Cardiac muscle cell (in vitro differentiated cells and primary cell): ENCODE results near the gene TBC1D2. TPM values are rescaled to one million over a fixed set of nuclear protein-coding genes. Genes with fewer than 3 reads are reported as not detected.

ENCODE experiments used
- DNase-seq, 2 donors: peaks; one replicate each; pipeline versions ENCODE4 v3.0.0 to v3.0.0-alpha.2; 2010 to 2017; ENCODE audit warnings: low read depth in 1 of 2, low spot score in 1 of 2
- H3K27ac ChIP-seq: fragments of 200-600 bp; sonication (generic); 2 replicates; pipeline ENCODE4 v1.5.1; 2016
- H3K27me3 ChIP-seq: fragments of 200-600 bp; sonication (generic); 2 replicates; pipeline ENCODE4 v1.6.0; 2016; ENCODE audit warnings: control low read depth
- H3K36me3 ChIP-seq: fragments of 200-600 bp; sonication (generic); 2 replicates; pipeline ENCODE4 v1.5.1; 2016; ENCODE audit warnings: control low read depth
- H3K4me1 ChIP-seq: fragments of 200-600 bp; sonication (generic); 2 replicates; pipeline ENCODE4 v1.8.1; 2017; ENCODE audit warnings: low read depth, mild to moderate bottlenecking, mixed run types
- H3K4me3 ChIP-seq: fragments of 200-600 bp; sonication (generic); 2 replicates; pipeline ENCODE4 v1.5.1; 2016; ENCODE audit warnings: mild to moderate bottlenecking
- H3K9me3 ChIP-seq: fragments of 200-600 bp; sonication (generic); 2 replicates; pipeline ENCODE4 v1.5.1; 2017; ENCODE audit warnings: low read depth, mild to moderate bottlenecking, control low read depth
- CTCF ChIP-seq: IDR thresholded peaks from 2 replicates; pipeline ENCODE4 v1.5.1; 2012; ENCODE audit warnings: low read depth, mild to moderate bottlenecking, low read length
- polyA plus RNA-seq: library from polyadenylated mRNA; unstranded; fragments of >200 nt; fragmentation: Nextera tagmentation; extraction: Ambion mirVana; gene quantifications from 2 replicates; pipeline ENCODE4 v1.2.1, GENCODE V29; 2016
- total RNA-seq: library from RNA; depleted of rRNA; stranded (reverse); fragments of >200 nt; gene quantifications from 2 replicates; pipeline ENCODE4 v1.2.3, GENCODE V29; 2016

The TBC1D2 gene
- 2.7 and 5.5 TPM in 2 replicates for total RNA-seq
- polyA plus RNA-seq, result 3.0 and 5.1 TPM in 2 replicates

- Histone ChIP-seq H3K4me1 (no peaks in the 10 kb centered on the region), H3K9me3 (no peaks in the 10 kb centered on the region), H3K27me3 (no peaks in the 10 kb centered on the region), H3K4me3 (peak within 1 kb of the TSS; percentile 80), H3K27ac (peak within 1 kb of the TSS; percentile 88), H3K36me3 (no peaks in the 10 kb centered on the region)
- DNase-seq, result peak; percentile 93 to 96
- peak; percentile 28 for TF ChIP-seq CTCF
Measured at GRCh38 chr9:98255578-98256296, at the start of gene TBC1D2. TBC1D2 (minus strand) TSS chr9:98255649; CDS start chr9:98255541, 108 bp downstream.

GRCh38 chr9:98304381-98304780, 48.9 kb upstream of the TBC1D2 start:
- no peak for TF ChIP-seq CTCF
- Histone ChIP-seq H3K27ac (no peak overlapping the region), H3K4me1 (peaks cover 3% of the 10 kb centered on the region), H3K4me3 (no peak overlapping the region), H3K27me3 (no peaks in the 10 kb centered on the region), H3K9me3 (no peaks in the 10 kb centered on the region), H3K36me3 (no peaks in the 10 kb centered on the region)
- DNase-seq, result no peak

GRCh38 chr9:98303633-98304125, 48.2 kb upstream of the TBC1D2 start:
- Histone ChIP-seq H3K9me3 (no peaks in the 10 kb centered on the region), H3K27me3 (no peaks in the 10 kb centered on the region), H3K36me3 (no peaks in the 10 kb centered on the region), H3K27ac (no peak overlapping the region), H3K4me1 (peaks cover 3% of the 10 kb centered on the region), H3K4me3 (no peak overlapping the region)
- DNase-seq, result no peak
- no peak for TF ChIP-seq CTCF

GRCh38 chr9:98302938-98303632, 47.6 kb upstream of the TBC1D2 start:
- H3K4me3 ChIP-seq, result no peak overlapping the region
- H3K27ac ChIP-seq, result no peak overlapping the region
- no peaks in the 10 kb centered on the region for H3K9me3 ChIP-seq
- H3K36me3 ChIP-seq, result no peaks in the 10 kb centered on the region
- peaks cover 3% of the 10 kb centered on the region for H3K4me1 ChIP-seq
- no peaks in the 10 kb centered on the region for H3K27me3 ChIP-seq
- DNase-seq, result no peak
- no peak for TF ChIP-seq CTCF

- H3K9me3 ChIP-seq, result no peaks in the 10 kb centered on the region
- H3K4me1 ChIP-seq, result peaks cover 3% of the 10 kb centered on the region
- no peak for DNase-seq
- no peak overlapping the region for H3K27ac ChIP-seq
- TF ChIP-seq CTCF, result no peak
- no peaks in the 10 kb centered on the region for H3K36me3 ChIP-seq
- no peak overlapping the region for H3K4me3 ChIP-seq
- no peaks in the 10 kb centered on the region for H3K27me3 ChIP-seq
Measured at GRCh38 chr9:98302150-98302549, 46.7 kb upstream of the TBC1D2 start.
